Esophagus muscularis mucosa (tissue), 4 donors: ENCODE measurements around the gene ALKBH6.

Source experiments
- EP300 ChIP-seq: sonication (generic); formaldehyde crosslinking; IDR thresholded peaks from one replicate; pipeline ENCODE4 v1.6.1; 2017; ENCODE audit warnings: antibody characterized with exemption
- POLR2A ChIP-seq: fragments of 450-650 bp; IDR thresholded peaks from one replicate; pipeline ENCODE4 v1.6.1; 2017; ENCODE audit warnings: antibody characterized with exemption, moderate library complexity, mild to moderate bottlenecking, low read depth
- POLR2AphosphoS5 ChIP-seq, 2 donors: sonication (generic); formaldehyde crosslinking; IDR thresholded peaks; one replicate each; pipeline ENCODE4 v1.6.1; 2017; ENCODE audit warnings: antibody characterized with exemption in 2 of 2
- TF ChIP-seq, protein P1 (sequence below), 3 experiments: fragments of 200-600 bp in 2 of 3; fragments of 450-650 bp in 1 of 3; sonication (generic) in 2 of 3; IDR thresholded peaks; one replicate each; pipeline ENCODE4 v1.5.1; 2017 to 2019; ENCODE audit warnings: antibody characterized with exemption in 3 of 3, mild to moderate bottlenecking in 2 of 3, moderate library complexity in 1 of 3

DNA sequence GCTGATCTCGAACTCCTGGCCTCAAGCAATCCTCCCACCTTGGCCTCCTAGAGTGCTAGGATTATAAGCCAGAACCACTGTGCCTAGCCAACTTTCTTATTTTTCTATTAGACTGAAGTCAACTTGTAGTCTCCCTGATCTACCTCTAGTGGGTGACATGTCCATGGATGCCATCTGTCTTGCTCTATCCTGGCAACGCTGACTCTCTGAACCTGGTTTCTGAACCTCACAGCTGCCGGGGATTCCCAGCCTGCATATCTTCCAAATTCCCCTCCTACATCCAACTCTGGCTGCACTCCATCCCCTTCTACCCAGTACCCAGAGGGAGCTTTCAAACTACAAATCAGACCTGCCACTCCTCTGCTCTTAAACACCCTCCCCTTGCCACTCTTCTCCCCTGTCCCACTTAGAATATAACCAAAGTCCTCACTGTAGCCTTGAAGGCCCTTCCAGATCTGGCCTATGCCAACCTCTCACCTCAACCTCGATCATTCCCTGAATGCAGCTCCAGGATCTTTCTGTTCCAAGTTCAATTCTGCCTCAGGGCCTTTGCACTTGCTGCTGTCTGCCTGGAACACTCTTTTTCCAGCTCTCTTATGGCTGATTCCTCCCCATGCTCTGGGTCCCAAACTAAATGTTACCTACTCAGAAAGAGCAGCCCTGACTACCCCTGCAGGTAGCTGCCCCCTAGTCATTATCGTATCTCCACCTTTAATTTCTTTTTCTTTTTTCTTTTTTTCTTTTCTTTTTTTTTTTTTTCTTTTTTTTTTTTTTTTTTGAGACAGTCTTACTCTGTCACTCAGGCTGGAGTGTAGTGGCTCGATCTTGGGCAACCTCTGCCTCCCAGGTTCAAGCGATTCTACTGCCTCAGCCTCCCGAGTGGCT lies 16.5 kb upstream of the ALKBH6 start:
- TF ChIP-seq, protein P1, sequence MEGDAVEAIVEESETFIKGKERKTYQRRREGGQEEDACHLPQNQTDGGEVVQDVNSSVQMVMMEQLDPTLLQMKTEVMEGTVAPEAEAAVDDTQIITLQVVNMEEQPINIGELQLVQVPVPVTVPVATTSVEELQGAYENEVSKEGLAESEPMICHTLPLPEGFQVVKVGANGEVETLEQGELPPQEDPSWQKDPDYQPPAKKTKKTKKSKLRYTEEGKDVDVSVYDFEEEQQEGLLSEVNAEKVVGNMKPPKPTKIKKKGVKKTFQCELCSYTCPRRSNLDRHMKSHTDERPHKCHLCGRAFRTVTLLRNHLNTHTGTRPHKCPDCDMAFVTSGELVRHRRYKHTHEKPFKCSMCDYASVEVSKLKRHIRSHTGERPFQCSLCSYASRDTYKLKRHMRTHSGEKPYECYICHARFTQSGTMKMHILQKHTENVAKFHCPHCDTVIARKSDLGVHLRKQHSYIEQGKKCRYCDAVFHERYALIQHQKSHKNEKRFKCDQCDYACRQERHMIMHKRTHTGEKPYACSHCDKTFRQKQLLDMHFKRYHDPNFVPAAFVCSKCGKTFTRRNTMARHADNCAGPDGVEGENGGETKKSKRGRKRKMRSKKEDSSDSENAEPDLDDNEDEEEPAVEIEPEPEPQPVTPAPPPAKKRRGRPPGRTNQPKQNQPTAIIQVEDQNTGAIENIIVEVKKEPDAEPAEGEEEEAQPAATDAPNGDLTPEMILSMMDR (IDR thresholded peaks at IDR 0.05), result peak in 1 of 3 experiments; percentile 16
- no peak for TF ChIP-seq POLR2A
- no peak for TF ChIP-seq POLR2AphosphoS5 (IDR thresholded peaks at IDR 0.05)
- TF ChIP-seq EP300, result no peak
